GM23248 (cell line): ENCODE results near the gene NOL3.

Source experiments
- EZH2 ChIP-seq: fragments of 200-600 bp; sonication (generic); IDR thresholded peaks from 2 replicates; pipeline ENCODE4 v1.6.1; 2018; ENCODE audit warnings: antibody characterized with exemption, mild to moderate bottlenecking; ENCODE audit not compliant: insufficient read depth, poor library complexity, severe bottlenecking
- EZH2phosphoT487 ChIP-seq: fragments of 200-600 bp; sonication (generic); IDR thresholded peaks from 2 replicates; pipeline ENCODE4 v1.6.1; 2018; ENCODE audit warnings: antibody characterized with exemption, moderate library complexity, mild to moderate bottlenecking, low read depth; ENCODE audit not compliant: insufficient read depth

GRCh38 chr16:67163164-67163998, 7.0 kb upstream of the NOL3 start:
- TF ChIP-seq EZH2phosphoT487, result no peak
- no peak for TF ChIP-seq EZH2
